ENCODE results near the gene ELP5.
A peak's percentile ranks its signal among the peaks of the same experiment; 100 is the strongest.

ELP5 gene

DNA sequence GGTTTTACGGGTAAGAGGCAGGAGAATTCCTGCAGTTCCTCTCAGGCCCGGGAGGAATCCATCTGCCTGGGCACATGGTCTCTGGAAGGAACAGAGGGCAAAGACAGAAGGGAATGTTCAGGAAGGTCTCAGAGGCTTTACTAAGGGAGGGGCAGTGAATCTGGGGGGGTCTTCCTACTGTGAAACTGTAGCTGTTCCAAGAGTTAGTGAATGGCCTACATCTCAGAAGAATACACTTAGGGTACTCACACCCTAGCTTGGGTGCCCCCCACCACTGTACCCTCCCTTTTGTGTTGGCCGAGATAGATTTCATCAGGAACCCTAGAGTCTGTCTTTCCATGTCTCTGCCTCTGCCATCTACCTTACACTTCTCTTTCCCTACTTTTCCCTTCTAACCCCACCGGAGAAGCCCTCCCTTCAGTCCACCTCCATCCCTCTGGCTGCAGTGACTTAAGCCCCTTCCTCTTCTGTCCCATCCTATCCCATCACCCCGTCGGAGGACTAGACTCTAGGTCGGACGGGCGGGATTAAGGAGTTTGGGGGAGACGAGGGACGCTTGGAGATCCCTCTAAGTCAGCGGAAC lies 32.7 kb upstream of the ELP5 start:
- no peak for DNase-seq (ENCODE audit: low read depth in 2 of 2, low spot score in 1 of 2)

DNA sequence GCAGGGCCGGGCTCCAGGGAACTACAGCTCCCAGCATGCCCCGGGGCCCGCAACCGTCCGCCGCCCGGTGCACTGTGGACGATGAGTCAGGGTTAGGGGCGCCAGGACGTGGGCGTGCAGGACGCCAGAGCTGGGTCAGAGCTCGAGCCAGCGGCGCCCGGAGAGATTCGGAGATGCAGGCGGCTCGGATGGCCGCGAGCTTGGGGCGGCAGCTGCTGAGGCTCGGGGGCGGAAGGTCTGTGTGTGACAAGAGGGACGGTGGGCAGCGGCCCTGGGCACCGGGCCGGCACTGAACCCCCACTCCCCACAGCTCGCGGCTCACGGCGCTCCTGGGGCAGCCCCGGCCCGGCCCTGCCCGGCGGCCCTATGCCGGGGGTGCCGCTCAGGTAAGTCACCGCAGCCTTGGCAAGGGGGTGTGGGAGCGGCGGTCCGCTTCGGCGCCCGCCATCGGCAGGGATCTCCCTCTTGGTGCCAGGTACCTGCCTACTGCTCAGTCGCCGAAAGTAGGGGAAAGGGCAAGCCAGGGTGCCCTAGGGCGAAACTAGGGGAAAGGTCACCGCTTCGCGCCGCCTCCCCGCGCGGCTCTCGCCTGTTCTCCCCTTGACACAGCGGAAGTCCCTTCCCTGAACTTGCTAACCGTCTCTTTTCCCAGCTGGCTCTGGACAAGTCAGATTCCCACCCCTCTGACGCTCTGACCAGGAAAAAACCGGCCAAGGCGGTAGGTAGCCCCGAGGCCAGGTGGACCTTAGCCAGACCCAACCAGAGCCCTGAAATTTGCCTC lies 32.0 kb upstream of the ELP5 start, which contains the start of the genes ACADVL and DLG4:
Gene ACADVL, plus strand, starts transcription at position 127 of the 781 bp plus-strand sequence. Its CDS starts 47 bp downstream, at position 174.
Gene DLG4, minus strand, starts transcription at position 25 of the 781 bp plus-strand sequence.
- DNase-seq (ENCODE audit: low read depth in 2 of 2, low spot score in 1 of 2) = peak; percentile 55 to 71

- DNase-seq (ENCODE audit: low read depth in 2 of 2, low spot score in 1 of 2) = peak in 1 of 2 donors; percentile 26
Observed at GRCh38 chr17:7220593-7221277, 31.3 kb upstream of the ELP5 start.

DNA sequence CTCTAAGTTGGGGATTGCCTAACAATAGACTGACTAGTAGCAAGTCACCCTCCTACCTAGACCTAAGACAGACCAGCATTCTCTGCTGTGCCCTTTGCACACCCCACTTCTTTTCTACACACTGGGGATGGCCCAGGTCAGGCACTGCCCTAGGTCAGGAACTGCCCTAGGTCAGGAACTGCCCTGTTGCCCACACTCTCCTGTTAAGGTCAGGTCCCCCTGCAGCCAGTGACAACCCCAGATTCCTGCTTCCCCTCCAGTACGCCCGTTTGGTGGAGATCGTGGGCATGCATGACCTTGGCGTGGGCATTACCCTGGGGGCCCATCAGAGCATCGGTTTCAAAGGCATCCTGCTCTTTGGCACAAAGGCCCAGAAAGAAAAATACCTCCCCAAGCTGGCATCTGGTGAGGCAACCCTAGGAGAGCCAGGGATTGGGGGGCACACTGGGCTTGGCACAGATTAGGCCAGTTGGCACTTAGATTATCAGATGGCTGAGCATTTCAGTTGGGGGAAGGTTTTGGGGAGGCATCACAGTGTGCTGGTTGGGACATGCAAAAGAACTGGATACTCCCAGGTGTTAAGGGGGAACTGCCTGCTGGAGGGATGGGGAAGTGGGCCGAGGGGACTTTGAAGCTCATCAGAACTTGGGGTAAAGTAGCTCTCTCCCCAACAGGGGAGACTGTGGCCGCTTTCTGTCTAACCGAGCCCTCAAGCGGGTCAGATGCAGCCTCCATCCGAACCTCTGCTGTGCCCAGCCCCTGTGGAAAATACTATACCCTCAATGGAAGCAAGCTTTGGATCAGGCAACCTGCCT lies 30.5 kb upstream of the ELP5 start:
- DNase-seq (ENCODE audit: low read depth in 2 of 2, low spot score in 1 of 2) = no peak

DNA sequence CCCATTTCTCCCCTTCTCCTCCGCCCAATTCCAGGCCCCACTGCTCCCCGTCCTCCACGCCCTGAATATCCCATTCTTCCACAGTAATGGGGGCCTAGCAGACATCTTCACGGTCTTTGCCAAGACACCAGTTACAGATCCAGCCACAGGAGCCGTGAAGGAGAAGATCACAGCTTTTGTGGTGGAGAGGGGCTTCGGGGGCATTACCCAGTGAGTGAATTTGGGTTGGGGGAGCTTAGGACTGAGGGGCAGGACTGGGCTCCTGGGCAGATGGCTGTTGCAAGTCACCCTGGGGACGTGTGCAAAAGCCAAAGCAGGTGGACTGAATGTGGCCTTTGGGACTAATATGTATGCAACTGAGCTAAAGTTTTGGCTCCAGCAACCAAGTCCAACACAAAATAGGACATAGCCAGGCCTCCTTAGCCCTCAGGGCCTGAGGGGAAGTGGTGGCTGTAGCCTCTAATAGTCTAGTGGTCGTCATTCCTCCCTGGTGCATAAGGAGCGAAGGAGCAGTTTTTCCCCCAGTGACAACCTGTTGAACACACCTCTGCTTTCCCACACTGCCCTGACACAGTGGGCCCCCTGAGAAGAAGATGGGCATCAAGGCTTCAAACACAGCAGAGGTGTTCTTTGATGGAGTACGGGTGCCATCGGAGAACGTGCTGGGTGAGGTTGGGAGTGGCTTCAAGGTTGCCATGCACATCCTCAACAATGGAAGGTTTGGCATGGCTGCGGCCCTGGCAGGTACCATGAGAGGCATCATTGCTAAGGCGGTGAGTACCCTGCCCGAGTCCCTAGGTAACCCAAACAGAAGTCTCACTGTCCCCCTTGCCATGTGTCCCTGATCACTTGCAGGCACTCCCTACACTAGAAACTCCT lies 29.7 kb upstream of the ELP5 start:
- no peak for DNase-seq (ENCODE audit: low read depth in 2 of 2, low spot score in 1 of 2)

- no peak for DNase-seq (ENCODE audit: low read depth in 2 of 2, low spot score in 1 of 2)
Observed at GRCh38 chr17:7222972-7223292, 29.1 kb upstream of the ELP5 start.

DNA sequence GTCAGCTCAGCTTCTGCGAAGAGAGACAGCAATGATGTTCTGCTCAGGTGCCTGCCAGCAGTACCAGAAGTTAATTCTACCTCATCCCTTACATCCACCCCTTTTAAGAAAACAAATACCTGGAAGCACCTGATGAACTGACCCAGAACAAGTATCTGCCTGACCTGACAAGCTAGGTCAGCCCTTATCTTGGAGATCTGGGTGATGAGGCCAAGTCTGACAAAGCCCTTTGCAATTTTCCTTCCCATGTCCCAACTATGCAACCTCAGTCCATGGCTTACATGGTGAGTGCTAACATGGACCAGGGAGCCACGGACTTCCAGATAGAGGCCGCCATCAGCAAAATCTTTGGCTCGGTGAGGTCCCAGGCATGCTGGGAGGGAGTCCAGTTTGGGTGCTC lies 28.6 kb upstream of the ELP5 start:
- no peak for DNase-seq (ENCODE audit: low read depth in 2 of 2, low spot score in 1 of 2)

DNA sequence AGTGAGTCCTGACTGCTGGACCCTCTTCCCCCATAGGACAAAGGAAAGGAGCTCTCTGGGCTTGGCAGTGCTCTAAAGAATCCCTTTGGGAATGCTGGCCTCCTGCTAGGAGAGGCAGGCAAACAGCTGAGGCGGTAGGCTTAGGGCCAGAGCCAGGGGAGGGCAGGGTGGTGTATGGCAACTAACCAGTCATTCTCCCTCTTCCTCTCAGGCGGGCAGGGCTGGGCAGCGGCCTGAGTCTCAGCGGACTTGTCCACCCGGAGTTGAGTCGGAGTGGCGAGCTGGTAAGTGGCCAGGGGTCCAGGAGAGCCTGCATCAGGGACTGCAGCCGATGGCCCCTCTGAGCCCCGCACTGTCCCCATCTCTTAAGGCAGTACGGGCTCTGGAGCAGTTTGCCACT lies 27.9 kb upstream of the ELP5 start:
- DNase-seq (ENCODE audit: low read depth in 2 of 2, low spot score in 1 of 2) = no peak

DNA sequence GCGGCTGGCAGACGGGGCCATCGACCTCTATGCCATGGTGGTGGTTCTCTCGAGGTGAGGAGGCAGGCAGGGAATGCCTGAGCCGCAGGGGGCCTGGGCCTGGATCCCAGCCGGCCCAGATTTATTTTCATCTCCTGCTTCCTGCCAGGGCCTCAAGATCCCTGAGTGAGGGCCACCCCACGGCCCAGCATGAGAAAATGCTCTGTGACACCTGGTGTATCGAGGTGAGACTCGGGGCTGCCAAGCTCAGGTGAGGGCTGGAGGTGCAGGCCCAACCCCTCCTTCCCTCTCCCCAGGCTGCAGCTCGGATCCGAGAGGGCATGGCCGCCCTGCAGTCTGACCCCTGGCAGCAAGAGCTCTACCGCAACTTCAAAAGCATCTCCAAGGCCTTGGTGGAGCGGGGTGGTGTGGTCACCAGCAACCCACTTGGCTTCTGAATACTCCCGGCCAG lies 27.3 kb upstream of the ELP5 start:
- no peak for DNase-seq (ENCODE audit: low read depth in 2 of 2, low spot score in 1 of 2)

- no peak for DNase-seq (ENCODE audit: low read depth in 2 of 2, low spot score in 1 of 2)
Observed at GRCh38 chr17:7225711-7226331, 26.2 kb upstream of the ELP5 start.

DNA sequence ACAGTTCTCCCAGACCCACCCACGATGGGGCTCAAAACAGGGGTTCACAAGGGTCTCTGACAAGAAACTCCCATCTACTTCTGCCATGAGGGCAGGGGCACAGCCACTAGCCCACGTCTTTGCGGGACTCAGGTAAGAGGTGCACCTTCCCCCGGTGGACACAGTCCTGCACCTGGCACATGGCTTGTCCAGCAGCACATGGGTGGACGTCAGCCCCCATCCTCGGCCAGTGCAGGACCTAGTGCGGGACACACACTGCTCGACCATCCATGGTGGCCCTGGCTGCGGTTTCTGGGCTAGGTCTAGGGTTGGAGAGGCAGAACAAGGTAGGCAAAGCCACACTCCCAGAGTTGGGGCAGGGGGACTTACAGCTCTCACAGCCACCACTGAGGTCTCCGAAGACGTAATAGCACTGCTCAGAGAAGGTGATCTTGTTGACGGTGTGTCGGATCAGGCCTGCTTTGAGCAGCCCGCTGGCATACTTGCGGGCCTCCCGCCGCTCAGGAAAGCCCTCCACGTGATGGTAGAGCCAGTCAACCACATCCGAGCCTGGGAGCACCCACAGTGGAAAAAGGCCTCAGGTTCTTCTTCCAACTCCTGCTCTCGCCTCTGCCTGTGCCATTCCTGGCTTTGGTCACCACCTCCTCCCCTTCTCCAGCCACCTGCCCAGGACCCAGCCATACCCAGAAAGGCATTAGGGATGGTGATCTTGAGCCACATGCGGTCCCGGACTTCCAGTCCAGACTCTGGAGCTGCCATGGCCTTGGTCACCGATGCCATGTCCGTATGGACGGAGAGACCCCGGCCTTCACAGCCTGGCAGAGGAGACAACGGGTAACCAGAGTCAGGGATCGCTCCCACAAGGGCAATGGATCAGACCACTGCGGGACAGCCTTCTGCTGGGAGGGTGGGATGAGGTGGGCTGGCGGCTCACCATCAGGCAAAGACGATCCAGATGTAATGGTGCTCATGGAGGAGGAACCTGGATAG lies 25.0 kb upstream of the ELP5 start:
- DNase-seq (ENCODE audit: low read depth in 2 of 2, low spot score in 1 of 2) = no peak

DNA sequence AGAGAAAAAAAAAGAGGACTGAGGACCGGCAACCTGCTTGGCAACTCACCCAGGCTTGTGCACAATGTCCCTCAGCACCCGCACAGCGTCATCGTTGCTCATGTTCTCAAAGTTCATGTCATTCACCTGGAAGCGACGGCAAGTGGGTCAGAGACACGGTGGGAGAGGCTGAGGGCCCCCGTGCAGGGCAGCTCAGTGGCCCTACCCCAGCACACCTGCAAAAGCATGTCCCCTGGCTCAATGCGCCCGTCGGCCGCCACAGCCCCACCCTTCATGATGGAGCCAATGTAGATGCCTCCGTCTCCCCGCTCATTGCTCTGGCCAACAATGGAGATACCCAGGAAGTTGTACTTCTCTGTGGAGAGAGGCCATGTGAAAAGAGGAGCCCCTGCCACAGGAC lies 23.1 kb upstream of the ELP5 start:
- DNase-seq (ENCODE audit: low read depth in 2 of 2, low spot score in 1 of 2) = no peak

- DNase-seq (ENCODE audit: low read depth in 2 of 2, low spot score in 1 of 2) = no peak
Observed at GRCh38 chr17:7229504-7229903, 22.5 kb upstream of the ELP5 start.

GRCh38 chr17:7232114-7232513 lies 19.9 kb upstream of the ELP5 start:
- no peak for DNase-seq (ENCODE audit: low read depth in 2 of 2, low spot score in 1 of 2)

DNA sequence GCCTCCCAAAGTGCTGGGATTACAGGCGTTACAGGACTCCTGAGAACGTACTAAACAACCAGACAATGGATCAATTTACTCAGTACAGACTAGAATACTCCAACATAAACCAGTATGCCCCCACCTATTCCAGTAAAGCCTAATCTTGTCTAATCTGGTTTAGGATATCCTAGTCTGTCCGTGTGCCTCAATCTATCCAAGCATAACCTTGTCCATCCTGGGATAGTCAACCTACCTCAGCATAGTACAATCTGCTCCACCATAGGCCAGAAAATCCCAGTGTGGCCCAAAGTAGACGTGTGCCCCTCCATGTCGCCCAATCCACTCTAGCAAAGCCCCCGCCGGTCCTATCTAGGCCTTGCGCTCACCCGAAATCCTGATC lies 18.3 kb upstream of the ELP5 start:
- no peak for DNase-seq (ENCODE audit: low read depth in 2 of 2, low spot score in 1 of 2)

DNA sequence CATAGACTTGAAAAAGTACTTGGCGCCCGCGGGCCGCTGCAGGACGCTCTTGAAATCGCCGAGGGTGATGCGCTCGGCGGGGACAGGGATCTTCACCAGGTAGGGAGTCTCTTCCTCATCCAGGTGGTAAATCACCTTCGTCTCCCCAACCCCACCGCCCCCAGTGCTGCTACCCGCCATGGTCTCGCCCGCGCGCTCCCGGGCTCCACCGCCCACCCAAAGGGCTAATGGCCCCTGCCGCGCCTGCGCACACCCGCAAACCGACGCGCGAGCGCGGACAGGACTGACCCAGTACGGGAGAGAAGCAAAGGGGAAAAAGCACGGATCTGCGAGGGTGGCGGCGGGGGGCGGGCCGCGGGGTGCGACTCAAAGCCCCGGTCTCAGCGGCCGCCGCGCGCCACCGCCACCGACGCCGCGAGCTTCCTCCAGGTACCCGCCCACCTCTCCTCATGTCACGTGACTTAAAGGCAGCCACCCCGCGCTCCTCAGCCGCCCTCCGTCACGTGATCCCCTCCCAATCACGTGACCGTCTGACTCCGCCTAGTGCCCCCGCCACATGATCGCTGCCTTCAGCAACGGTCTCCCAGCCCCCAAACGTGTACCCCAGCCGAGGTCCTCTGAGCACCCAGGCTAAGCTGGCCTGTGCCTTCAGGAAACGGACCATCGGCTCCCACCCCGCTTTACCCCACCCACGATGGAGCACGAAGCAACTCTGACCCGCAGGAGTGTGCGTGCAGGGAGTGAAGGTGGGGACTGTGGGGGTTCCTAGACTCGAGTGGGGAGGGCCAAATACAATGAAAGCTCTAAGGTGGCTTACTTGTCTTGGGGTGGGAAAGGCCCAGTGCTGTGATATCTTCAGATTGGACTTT lies 17.7 kb upstream of the ELP5 start, which contains the start of gene DVL2:
Gene DVL2, minus strand, starts transcription at position 435 of the 869 bp plus-strand sequence. Its CDS starts 255 bp downstream, at position 180.
- peak; percentile 91 to 92 for DNase-seq (ENCODE audit: low read depth in 2 of 2, low spot score in 1 of 2)

Data from stimulated activated CD8-positive, alpha-beta memory T cell treated with anti-CD3 and anti-CD28 coated beads, Interleukin-4, amount 100 ng/mL, for 4 hours (primary cell).